Mammary epithelial cell (primary cell): ENCODE data around the gene MAGEA11.
"Not testable (repeated sequence)": the region's sequence is repeated elsewhere in the genome, so short reads cannot be mapped to it uniquely, and the experiment has no call there.

Experiments used
- EZH2 ChIP-seq: IDR thresholded peaks from 2 replicates; pipeline ENCODE4 v1.6.1; 2012; ENCODE audit warnings: low read length, inconsistent platforms, borderline replicate concordance
- TF ChIP-seq, protein P1 (sequence below), 2 donors: IDR thresholded peaks in 1 of 2; conservative IDR thresholded peaks in 1 of 2; 2 replicates each; pipeline ENCODE4 v1.5.1; 2011 to 2012; ENCODE audit warnings: inconsistent platforms in 2 of 2, low read length in 2 of 2, mild to moderate bottlenecking in 2 of 2, control low read depth in 1 of 2, low read depth in 1 of 2; ENCODE audit not compliant: insufficient read depth in 1 of 2; ENCODE audit errors: extremely low read depth in 1 of 2

DNA sequence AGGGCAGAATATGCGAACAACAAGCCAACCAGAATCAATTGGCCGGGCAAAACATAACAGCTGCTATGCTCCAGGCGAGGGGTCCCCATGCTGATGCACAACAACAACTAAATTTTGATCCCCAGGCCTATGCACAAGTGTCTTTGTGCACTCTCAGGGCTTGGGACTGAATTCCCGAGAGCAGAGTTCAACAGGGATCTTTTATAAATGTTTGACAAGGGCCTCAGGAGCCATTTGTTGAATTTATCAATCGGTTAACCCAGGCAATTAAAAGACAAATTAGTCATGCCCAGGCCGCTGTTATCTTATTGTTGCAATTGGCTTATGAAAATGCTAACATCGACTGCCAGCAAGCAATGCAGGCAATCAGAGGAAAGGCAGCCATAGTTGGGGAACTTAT, 9.4 kb downstream of the MAGEA11 start:
- TF ChIP-seq, protein P1, sequence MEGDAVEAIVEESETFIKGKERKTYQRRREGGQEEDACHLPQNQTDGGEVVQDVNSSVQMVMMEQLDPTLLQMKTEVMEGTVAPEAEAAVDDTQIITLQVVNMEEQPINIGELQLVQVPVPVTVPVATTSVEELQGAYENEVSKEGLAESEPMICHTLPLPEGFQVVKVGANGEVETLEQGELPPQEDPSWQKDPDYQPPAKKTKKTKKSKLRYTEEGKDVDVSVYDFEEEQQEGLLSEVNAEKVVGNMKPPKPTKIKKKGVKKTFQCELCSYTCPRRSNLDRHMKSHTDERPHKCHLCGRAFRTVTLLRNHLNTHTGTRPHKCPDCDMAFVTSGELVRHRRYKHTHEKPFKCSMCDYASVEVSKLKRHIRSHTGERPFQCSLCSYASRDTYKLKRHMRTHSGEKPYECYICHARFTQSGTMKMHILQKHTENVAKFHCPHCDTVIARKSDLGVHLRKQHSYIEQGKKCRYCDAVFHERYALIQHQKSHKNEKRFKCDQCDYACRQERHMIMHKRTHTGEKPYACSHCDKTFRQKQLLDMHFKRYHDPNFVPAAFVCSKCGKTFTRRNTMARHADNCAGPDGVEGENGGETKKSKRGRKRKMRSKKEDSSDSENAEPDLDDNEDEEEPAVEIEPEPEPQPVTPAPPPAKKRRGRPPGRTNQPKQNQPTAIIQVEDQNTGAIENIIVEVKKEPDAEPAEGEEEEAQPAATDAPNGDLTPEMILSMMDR (conservative IDR thresholded peaks at IDR 0.05 in 1 of 2, IDR thresholded peaks at IDR 0.05 in 1 of 2; ENCODE audit: extremely low read depth in 1 of 2, insufficient read depth in 1 of 2, low read depth in 1 of 2, low read length in 2 of 2), result not testable (repeated sequence)
- not testable (repeated sequence) for TF ChIP-seq EZH2
